ENCODE measurements around the gene TDRD9.

DNA sequence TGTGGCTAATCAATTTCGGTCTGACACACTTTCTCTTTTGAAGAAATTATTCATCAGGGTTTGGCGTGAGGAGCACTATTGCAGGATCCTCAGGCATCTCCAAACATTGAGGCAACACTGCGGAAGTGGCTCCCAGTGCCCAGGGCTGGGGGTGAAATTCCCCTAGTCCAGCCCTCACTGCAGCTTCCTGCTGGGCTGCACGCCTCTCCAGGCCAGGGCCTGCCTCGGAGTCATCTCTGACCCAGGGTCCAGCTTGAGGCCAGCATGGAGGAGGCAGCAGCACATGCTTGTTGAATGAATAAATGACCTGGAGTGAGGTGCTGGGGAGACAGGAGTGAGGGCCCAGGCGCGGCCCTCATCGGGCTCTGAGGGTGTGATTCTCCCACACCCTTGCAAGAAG is 36.0 kb upstream of the TDRD9 start:
- TF ChIP-seq, protein P1, sequence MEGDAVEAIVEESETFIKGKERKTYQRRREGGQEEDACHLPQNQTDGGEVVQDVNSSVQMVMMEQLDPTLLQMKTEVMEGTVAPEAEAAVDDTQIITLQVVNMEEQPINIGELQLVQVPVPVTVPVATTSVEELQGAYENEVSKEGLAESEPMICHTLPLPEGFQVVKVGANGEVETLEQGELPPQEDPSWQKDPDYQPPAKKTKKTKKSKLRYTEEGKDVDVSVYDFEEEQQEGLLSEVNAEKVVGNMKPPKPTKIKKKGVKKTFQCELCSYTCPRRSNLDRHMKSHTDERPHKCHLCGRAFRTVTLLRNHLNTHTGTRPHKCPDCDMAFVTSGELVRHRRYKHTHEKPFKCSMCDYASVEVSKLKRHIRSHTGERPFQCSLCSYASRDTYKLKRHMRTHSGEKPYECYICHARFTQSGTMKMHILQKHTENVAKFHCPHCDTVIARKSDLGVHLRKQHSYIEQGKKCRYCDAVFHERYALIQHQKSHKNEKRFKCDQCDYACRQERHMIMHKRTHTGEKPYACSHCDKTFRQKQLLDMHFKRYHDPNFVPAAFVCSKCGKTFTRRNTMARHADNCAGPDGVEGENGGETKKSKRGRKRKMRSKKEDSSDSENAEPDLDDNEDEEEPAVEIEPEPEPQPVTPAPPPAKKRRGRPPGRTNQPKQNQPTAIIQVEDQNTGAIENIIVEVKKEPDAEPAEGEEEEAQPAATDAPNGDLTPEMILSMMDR (conservative IDR thresholded peaks at IDR 0.05; ENCODE audit: low read depth, low read length): no peak
- no peak for TF ChIP-seq EZH2 (IDR thresholded peaks at IDR 0.05; ENCODE audit: borderline replicate concordance, low read depth, low read length, poor library complexity, severe bottlenecking)
